HG03521 (cell line): ENCODE results near the gene SERTAD1.
"Not testable (repeated sequence)": the region's sequence is repeated elsewhere in the genome, so short reads cannot be mapped to it uniquely, and the experiment has no call there.

Experiments used
- ATAC-seq: cut with Tn5 transposase; IDR thresholded peaks from one replicate; pipeline ENCODE4 v1.9.1; 2021; ENCODE audit warnings: mild to moderate bottlenecking, moderate library complexity; ENCODE audit not compliant: unreplicated experiment

SERTAD1 gene, protein sequence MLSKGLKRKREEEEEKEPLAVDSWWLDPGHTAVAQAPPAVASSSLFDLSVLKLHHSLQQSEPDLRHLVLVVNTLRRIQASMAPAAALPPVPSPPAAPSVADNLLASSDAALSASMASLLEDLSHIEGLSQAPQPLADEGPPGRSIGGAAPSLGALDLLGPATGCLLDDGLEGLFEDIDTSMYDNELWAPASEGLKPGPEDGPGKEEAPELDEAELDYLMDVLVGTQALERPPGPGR

DNA sequence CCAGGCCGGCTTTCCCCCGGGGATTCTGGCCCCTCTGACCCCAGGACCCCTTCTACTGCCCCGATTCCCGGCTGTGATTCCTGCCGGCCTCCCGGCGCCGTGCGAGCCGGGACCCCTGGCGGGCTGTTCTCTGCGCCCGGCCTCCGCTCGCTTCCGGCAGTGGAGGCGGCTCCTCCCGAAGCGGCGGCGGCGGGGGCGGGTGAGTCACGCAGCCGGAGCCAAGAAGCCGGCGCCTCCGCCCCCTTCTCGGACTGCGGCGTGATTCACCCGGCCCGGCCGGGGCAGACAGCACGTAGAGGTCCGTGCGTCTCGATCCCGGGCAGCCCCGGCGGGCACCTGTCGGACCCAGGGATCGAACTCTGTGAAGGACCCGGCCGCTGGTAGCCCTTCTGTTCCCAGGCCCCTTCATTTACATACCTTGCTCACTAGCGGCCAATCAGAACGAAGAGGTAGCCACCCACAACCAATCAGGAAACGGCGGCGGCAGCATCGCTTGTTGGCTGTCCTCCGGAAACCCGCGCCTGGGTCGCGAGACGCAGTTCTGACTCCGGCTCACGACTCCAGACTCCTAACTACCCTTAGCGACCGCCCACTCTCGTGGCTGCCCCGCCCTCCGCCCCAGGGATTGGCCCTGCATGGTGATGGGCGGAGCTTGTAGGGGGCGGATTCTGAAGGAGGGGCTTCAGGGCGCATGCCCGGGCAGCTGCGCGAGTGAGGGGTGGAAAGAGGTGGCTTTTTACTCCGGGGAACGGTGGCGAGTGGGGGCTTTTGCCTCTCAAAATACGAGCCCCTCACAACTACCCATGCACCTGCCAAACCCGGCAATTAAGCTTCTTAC, at the start of gene SERTAD1:
Gene SERTAD1, minus strand, starts transcription at position 543 of the 838 bp plus-strand sequence. CDS start 2,446 bp downstream, outside the sequence.
- ATAC-seq: peak; percentile 80

DNA sequence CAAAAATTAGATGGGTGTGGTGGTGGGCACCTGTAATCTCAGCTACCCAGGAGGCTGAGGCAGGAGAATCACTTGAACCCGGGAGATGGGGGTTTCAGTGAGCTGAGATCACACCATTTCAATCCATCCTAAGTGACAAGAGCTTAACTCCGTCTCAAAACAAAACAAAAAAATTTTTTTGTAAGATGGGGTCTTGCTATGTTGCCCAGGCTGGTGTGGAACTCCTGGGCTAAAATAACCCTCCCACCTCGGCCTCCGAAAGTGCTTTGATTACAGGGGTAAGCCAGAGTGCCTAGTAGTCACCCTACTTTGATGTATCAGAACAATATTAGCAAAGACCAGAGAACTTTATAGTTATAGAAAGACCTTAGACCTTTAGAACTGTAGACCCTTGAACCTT, 48.9 kb upstream of the SERTAD1 start:
- no peak for ATAC-seq

DNA sequence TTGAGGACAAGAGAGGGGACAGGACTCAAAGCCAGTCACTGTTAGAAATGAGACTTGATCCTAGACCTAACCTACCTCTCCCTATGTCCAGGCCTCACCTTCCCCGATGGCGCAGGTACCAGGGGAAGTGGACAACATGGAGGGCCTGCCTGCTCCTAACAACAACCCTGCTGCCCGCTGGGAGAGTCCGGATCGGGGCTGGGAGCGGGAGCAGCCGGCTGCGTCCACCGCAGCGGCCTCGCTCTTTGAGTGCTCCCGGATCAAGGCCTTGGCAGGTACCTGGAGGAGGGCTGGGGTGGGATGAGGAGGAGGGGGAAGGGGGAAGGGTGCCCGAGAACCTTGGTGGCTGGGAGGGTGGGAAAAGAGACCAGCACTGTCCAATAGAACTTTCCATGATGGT, 46.7 kb upstream of the SERTAD1 start:
- ATAC-seq: no peak

DNA sequence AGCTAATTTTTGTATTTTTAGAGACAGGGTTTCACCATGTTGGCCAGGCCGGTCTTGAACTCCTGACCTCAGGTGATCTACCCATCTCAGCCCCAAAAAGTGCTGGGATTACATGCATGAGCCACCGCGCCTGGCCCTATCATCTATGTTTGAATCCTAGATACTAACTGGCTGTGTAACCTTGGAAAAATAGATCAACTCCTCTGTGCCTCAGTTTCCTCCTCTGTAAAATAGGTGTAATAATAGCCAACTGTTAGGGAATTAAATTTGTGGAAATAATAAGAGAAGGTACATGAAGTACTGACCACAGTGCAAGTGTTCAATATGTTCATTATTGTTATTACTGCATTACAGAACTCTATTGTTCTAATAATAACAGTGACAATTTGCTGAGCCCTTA, 45.3 kb upstream of the SERTAD1 start:
- ATAC-seq: no peak

DNA sequence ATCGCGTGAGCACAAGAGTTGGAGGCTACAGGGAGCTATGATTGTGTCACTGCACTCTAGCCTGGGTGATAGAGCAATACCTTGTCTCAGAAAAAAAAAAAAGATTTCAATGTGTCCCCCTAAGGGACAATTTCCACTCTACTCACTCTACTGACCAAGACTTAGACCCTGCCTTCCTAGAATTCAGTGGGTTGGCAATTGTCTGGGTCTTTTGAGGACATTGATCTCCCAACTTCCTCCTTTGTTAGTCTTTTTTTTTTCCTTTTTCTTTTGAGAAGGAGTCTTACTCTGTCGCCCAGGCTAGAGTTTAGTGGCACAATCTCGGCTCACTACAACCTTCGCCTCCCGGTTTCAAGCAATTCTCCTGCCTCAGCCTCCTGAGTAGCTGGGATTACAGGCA, 43.2 kb upstream of the SERTAD1 start:
- no peak for ATAC-seq

DNA sequence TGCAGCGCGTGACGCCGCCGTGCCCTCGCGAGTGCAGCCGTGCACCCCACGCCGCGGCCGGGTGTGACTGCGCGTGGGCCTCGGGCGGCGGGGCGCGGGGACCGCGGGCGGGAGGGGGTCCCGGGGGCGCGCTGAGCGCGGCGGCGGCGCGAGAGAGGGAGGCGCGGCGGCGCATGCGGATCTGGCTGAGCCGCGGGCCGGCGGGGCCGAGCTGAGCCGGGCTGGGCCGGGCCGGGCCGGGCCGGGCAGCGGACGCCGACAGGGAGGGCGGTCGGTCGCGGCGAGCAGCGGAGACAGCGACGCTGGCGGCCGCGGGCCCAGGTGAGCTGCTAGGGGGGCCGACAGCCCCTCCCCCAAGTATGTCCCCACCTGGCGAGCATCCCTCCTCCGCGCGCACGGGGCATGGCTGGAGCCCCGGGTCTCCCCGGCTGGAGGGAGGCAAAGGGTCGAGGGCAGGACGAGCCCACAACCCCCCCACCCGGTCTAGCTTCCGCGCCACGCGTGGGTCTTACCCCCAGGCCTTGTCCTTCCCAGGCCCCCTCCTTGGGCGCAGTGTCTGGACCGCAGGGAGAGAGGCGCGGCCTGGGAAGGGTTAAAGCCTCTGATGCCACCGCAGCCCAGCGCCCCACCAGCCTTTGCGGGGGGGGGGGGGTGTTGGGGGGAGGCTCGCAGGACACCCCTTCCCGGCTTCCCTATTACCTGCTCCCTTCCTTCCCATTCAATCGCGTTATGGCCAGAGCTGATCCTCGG, 41.4 kb upstream of the SERTAD1 start, which contains the start of gene SPTBN4:
Gene SPTBN4, plus strand, starts transcription at position 17 of the 750 bp plus-strand sequence. CDS start 5,621 bp downstream, outside the sequence.
- no peak for ATAC-seq

DNA sequence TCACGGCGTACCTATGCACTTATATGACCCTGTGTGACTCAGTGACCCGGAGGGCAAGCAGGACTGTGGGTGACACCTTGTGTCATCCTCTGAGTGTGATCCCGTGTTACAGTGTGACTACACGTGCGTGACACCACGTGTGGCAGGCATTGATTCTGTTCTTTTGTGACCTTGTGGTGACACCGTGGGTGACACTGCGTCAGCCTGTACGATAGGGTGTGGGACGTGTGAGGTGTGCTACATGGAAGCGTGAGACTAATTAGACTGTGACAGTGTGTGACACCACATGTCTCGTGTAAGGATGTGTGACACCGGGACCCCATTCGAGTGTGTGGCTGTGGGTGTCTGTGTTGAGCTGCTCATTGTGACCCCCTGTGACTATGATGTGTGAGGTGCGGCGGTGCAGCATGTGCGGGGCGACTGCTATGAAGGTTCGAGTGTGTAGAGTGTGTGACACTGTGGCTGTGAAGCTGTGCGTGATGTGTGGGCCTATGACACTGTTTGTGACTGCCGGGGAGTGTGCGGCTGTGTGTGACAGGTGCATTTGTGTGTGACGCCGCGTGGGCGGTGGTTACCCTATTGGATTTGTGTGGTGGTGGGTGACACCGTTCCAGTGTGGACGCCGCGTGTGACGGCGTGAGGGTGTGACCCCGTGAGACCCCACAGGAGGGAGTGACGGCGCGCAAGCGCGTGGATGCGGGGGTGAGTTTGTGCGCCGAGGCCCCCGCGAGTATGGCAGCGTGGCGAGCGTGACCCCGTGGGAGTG, 40.6 kb upstream of the SERTAD1 start:
- peak; percentile 21 for ATAC-seq

DNA sequence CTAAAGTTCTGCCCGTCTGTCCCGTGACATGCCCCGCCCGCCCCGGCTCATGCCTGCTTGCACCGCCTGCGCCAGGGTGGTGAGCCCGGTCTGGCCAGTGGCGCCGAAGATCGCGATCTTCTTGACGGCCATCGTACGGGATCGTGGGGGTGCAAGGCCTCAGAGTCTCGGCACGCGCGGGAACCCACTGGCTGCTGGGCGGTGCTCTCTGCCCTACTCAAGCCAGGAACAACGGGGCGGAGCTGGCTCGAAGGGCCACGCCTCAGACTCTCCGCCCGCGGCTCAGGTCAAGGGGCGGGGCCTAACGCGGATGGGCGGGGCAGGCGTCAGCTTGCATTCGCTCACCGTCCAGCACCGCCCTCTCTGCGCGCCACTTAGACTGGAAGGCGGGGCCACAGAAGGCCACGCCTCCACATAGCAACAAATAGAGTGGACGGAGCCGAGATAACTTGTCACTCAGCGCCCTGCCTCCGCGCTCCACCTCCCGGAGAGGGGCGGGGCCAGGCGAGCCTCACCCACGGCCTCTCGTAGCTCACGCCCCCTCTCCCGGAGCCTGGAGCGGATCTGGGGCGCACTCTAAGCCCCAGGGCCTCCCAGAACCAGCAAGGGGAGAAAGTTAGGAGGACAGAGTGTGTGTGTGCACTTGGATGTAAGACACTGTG, 39.9 kb upstream of the SERTAD1 start, which contains the start of gene BLVRB:
Gene BLVRB, minus strand, starts transcription at position 189 of the 662 bp plus-strand sequence. Its CDS starts 57 bp downstream, at position 132.
- ATAC-seq: peak; percentile 88

DNA sequence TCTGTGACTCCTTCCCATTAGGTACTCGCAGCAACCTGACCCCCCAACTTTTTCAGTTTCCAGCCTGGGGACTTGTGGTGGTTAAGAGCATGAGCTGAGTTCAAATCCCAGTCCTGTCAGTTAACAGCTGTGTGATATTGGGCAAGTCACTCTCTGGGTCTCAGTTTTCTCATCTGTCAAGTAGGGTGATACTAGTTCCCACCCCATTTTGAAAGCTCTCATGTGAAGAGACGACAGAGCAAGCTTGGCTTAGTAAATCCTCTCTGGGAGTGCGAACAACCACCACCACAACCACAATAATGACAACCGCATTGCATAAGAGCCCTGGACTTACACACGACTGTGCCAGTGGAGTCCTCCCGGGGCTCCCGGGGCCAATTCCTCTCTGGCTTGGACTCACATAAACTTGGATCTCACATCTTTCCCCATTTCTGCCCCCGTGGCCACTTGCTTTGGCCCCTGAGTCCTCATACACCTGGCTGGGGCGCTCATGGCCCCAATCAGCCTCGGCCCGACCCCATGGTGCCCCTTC, 39.3 kb upstream of the SERTAD1 start:
- ATAC-seq: no peak

DNA sequence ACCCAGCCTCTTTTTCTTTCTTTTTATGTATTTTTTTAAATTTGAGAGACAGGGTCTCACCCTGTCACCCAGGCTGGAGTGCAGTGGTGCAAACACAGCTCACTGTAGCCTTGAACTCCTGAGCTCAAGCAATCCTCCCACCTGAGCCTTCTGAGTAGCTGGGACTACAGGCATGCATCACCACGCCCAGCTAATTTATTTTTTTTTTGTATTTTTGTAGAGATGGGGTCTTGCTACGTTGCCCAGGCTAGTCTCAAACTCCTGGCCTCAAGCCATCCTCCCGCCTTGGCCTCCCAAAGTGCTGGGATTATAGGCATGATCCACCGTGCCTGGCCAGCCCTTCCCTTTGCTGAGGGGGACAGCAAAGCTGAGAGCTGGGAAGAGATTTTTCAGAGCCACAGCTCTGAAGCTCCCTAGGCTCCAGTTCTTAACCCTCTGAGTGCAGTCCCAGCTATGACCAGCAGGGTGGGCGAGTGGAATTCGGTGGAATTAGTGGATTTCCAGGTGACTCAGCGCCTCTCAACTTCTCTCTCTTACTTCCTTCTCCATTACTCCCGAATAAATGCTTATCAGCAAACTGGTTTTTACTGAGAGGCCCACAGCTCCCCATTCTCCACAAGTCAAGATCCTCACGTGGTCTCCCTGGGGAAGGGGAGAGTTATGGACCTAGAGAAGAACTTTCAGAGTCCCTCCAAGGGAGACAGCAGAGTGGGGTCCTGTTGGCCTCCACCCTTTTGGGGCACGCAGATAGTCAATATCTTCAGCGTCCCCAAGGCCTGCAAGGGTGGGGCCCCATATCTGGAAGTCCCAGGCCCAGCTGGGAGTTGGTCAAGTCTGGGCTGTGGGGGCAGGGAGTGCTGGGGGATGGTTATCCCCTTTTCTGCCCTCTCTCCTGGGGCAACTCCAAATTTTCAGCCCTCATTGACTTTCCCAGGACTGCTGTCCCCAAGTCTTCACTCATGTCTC, 38.5 kb upstream of the SERTAD1 start:
- ATAC-seq: no peak

DNA sequence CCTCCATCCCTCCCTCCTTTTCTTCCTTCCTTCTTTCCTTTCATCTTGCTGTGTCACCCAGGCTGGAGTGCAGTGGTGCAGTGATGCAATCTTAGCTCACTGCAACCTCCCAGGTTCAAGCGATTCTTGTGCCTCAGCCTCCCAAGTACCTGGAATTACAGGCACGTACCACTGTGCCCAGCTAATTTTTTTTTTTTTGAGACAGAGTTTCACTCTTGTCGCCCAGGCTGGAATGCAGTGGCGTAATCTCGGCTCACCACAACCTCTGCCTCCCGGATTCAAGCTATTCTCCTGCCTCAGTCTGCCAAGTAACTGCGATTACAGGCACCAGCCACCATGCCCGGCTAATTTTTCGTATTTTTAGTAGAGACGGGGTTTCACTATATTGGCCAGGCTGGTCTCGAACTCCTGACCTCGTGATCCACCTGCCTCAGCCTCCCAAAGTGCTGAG, 37.8 kb upstream of the SERTAD1 start:
- ATAC-seq: not testable (repeated sequence)

DNA sequence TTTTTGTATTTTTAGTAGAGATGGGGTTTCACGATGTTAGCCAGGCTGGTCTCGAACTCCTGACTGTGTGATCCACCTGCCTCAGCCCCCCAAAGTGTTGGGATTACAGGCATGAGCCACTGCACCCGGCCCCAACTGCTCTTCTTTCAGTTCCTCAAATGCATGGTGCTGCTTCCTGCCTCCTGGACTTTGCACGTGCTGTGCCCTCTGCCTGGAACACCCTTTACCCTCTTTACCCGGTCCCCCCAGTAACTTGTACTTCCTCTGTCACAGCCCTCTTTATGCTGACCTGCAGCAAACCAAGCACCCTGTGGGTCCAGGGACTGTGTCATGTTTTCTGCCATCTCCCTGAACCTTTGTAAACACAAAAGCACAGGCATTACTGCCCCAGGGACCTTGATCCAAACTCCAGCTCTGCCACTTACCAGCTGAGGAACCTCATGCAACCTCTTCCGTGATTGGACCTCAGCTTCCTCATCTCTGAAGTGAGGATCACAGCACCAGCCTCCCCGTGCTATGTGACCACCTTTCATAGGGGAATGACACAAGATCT, 36.0 kb upstream of the SERTAD1 start:
- ATAC-seq: no peak

DNA sequence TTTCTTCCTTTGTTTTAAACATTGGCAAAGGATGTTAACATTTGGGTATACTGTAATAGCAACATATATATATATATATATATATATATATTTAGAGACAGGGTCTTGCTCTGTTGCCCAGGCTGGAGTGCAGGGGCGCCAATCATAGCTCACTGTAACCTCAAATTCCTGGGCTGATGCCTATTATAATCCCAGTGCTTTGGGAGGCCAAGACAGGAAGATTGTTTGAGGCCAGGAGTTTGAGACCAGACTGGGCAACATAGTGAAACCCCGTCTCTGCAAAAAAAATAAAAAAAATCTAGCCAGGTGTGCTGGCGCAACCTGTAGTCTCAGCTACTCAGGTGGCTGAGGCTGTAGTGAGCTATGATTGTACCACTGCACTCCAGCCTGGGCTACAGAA, 34.4 kb upstream of the SERTAD1 start:
- ATAC-seq: no peak

DNA sequence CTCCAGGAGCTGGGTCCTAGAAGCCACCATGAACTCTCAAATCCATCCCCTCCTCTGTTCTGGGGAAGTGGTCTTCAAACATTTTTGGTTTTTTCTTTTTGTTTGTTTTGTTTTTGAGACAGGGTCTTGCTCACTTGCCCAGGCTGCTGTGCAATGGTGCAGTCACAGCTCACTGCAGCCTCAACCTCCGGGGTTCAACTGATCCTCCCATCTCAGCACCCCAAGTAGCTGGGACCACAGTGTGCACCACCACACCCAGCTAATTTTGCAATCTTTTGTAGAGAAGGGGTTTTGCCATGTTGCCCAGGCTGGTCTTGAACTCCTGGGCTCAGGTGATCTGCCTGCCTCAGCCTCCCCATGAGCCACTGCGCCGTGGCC, 32.8 kb upstream of the SERTAD1 start:
- ATAC-seq: no peak

DNA sequence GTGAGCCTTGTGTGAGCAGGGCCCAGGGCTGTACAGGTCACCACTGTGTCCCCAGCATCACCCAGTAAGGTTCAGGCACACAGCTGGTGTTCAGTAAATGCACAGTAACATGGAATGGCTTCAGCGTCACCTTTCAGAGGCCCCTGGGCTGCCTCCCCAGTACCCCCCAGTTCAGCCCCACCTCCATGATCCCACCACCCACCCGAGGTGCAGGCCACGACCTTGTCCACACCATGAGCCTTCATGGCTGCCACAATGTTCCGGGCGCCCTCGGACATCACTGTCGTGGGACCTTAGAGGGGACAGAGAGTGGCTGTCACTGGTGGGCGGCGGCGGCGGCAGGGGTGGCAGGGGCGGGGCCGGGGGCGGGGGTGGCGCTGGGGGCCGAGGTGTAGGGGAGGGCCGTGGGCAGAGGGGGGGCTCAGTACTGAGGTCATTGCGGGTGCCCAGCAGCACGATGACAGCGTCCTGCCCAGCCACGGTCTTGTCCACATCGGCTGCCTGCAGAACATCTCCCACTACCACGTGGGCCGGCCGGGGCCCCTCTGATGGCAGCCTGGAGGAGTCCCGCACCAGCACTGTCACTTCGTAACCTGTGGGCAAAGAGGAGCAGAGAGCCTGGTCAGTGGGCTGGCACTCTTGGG, 32.3 kb upstream of the SERTAD1 start:
- no peak for ATAC-seq

DNA sequence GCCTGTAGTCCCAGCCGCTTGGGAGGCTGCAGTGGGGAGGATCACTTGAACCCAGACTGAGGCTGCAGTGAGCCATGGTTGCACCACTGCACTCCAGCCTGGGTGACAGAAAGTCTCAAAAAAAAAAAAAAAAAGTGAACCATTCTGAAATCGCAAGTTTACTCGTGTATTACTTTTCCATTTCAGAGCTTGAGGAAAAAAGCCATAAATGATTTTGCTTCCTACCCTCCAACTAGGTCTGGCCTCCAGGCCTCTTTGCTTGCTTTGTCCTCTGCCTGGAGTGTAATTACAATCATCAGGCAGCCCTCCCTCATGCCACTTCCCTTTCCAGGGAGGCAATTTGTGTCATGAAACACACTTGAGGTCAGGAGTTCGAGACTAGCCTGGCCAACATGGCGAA, 31.3 kb upstream of the SERTAD1 start:
- no peak for ATAC-seq

DNA sequence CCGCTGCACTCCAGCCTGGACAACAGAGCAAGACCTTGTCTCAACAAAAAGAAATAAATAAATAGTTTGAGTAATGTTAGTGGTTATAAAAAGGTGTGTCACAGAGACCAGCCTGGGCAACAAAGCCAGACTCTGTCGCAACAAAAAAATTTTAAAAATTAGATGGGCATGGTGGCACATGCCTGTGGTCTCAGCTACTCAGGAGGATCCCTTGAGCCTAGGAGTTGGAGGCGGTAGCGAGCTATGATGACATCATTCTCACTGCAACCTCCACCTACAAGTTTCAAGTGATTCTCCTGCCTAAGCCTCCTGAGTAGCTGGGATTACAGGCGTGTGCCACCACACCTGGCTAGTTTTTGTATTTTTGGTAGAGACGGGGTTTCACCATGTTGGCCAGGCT, 28.2 kb upstream of the SERTAD1 start:
- not testable (repeated sequence) for ATAC-seq
